ENCODE measurements around the gene UQCRQ. TPM values are rescaled to one million over a fixed set of nuclear protein-coding genes. Genes with fewer than 3 reads are reported as not detected.

UQCRQ gene
- total RNA-seq (2022) (678 and 719 TPM in 2 replicates), Bru-seq, nascent RNA (percentile 93 among the genes with signal in this experiment), BruChase-seq, experiment 1, labeled RNA remaining after a 6-hour chase (percentile 97 among the genes with signal in this experiment), BruChase-seq, experiment 2, labeled RNA remaining after a 2-hour chase (percentile 96 among the genes with signal in this experiment)
- long read RNA-seq, transcript UQCRQ-203 (3 exons, 839 nt) = major isoform, 1,233 of 8,394 reads
- long read RNA-seq, transcript UQCRQ-201 (2 exons, 586 nt) = minor isoform, 45 of 8,394 reads
- long read RNA-seq, transcript UQCRQ-202 (3 exons, 429 nt) = minor isoform, 111 of 8,394 reads
- long read RNA-seq, transcript UQCRQ-206 (2 exons, 874 nt) = minor isoform, 23 of 8,394 reads
- long read RNA-seq, partial matches to known transcripts = 1 of 8,394 reads
- long read RNA-seq, other reads (novel, unspliced or antisense) = 6,968 of 8,394 reads

GRCh38 chr5:132866342-132867045 is at the start of gene UQCRQ, which contains the start of gene GDF9:
UQCRQ (plus strand) TSS chr5:132866642; CDS start chr5:132866882, 240 bp downstream.
GDF9 (minus strand) TSS chr5:132866469; CDS start chr5:132864533, 1,936 bp downstream.
- Mint-ChIP-seq H3K27me3 (ENCODE audit: unreplicated experiment) (no peaks in the 10 kb centered on the region), H3K36me3 (ENCODE audit: insufficient read depth, unreplicated experiment) (peaks cover 55% of the 10 kb centered on the region), H3K4me1 (ENCODE audit: low read depth, unreplicated experiment) (peaks cover 8% of the 10 kb centered on the region), H3K4me3 (ENCODE audit: low read depth, unreplicated experiment) (peak within 1 kb of the TSS; percentile 82), H3K9me3 (ENCODE audit: low read depth, unreplicated experiment) (no peaks in the 10 kb centered on the region), H3K27ac (ENCODE audit: unreplicated experiment) (peak within 1 kb of the TSS; percentile 93)
- intact Hi-C loops (cut with micrococcal nuclease; ENCODE audit: unreplicated experiment) = loop anchor here (5.0 kb wide), 1 partner anchor 479 kb away; no protein-coding TSS in a partner anchor
- BruUV-seq (replicated peaks) = no TSS peak
- CTCF ChIA-PET = interaction anchor here (0.6 to 1.6 kb wide), 8 partner anchors 9 to 340 kb away, joined by 3 to 9 read pairs (median 4); partner anchors contain the start of gene CCNI2
- no peak for TF ChIP-seq CTCF (IDR thresholded peaks at IDR 0.05; ENCODE audit: unreplicated experiment)
- DNase-seq = peak; percentile 99

- TF ChIP-seq CTCF (IDR thresholded peaks at IDR 0.05; ENCODE audit: unreplicated experiment) = no peak
- intact Hi-C loops (cut with micrococcal nuclease; ENCODE audit: unreplicated experiment) = no loop called here
- Mint-ChIP-seq H3K4me1 (ENCODE audit: low read depth, unreplicated experiment) (peaks cover 20% of the 10 kb centered on the region), H3K27me3 (ENCODE audit: unreplicated experiment) (no peaks in the 10 kb centered on the region), H3K9me3 (ENCODE audit: low read depth, unreplicated experiment) (no peaks in the 10 kb centered on the region), H3K36me3 (ENCODE audit: insufficient read depth, unreplicated experiment) (peaks cover 16% of the 10 kb centered on the region), H3K4me3 (ENCODE audit: low read depth, unreplicated experiment) (no peak overlapping the region), H3K27ac (ENCODE audit: unreplicated experiment) (no peak overlapping the region)
- no TSS peak for BruUV-seq (replicated peaks)
- no peak for DNase-seq
- CTCF ChIA-PET = interaction anchor here (4.5 kb wide), 1 partner anchor 63 kb away, joined by 52 read pairs; no protein-coding TSS in a partner anchor
These were observed 49.4 kb upstream of the UQCRQ start for GRCh38 chr5:132817011-132817410.

GRCh38 chr5:132819468-132819867 is 47.0 kb upstream of the UQCRQ start:
- Mint-ChIP-seq H3K4me1 (ENCODE audit: low read depth, unreplicated experiment) (peaks cover 9% of the 10 kb centered on the region), H3K36me3 (ENCODE audit: insufficient read depth, unreplicated experiment) (peaks cover 13% of the 10 kb centered on the region), H3K4me3 (ENCODE audit: low read depth, unreplicated experiment) (no peak overlapping the region), H3K27ac (ENCODE audit: unreplicated experiment) (no peak overlapping the region), H3K27me3 (ENCODE audit: unreplicated experiment) (no peaks in the 10 kb centered on the region), H3K9me3 (ENCODE audit: low read depth, unreplicated experiment) (no peaks in the 10 kb centered on the region)
- CTCF ChIA-PET = interaction anchor here (0.7 to 4.9 kb wide), 14 partner anchors 8 to 329 kb away, joined by 3 to 91 read pairs (median 6); partner anchors contain the start of genes CCNI2, IRF1, KIF3A and SEPTIN8
- DNase-seq = no peak
- no TSS peak for BruUV-seq (replicated peaks)
- intact Hi-C loops (cut with micrococcal nuclease; ENCODE audit: unreplicated experiment) = no loop called here
- TF ChIP-seq CTCF (IDR thresholded peaks at IDR 0.05; ENCODE audit: unreplicated experiment) = no peak

GRCh38 chr5:132820162-132820754 is 46.2 kb upstream of the UQCRQ start:
- Mint-ChIP-seq H3K4me3 (ENCODE audit: low read depth, unreplicated experiment) (no peak overlapping the region), H3K4me1 (ENCODE audit: low read depth, unreplicated experiment) (peaks cover 9% of the 10 kb centered on the region), H3K9me3 (ENCODE audit: low read depth, unreplicated experiment) (no peaks in the 10 kb centered on the region), H3K27me3 (ENCODE audit: unreplicated experiment) (no peaks in the 10 kb centered on the region), H3K27ac (ENCODE audit: unreplicated experiment) (no peak overlapping the region), H3K36me3 (ENCODE audit: insufficient read depth, unreplicated experiment) (peaks cover 9% of the 10 kb centered on the region)
- CTCF ChIA-PET = interaction anchor here (0.7 to 4.9 kb wide), 17 partner anchors 9 to 434 kb away, joined by 3 to 91 read pairs (median 4); partner anchors contain the start of genes CCNI2, IRF1, KIF3A and SEPTIN8
- DNase-seq = peak; percentile 94
- TF ChIP-seq CTCF (IDR thresholded peaks at IDR 0.05; ENCODE audit: unreplicated experiment) = peak; percentile 91
- BruUV-seq (replicated peaks) = no TSS peak
- intact Hi-C loops (cut with micrococcal nuclease; ENCODE audit: unreplicated experiment) = loop anchor here (1.0 to 10.0 kb wide), 4 partner anchors 65 to 435 kb away; no protein-coding TSS in a partner anchor
